MCF 10A (cell line): ENCODE measurements around the gene ZNF587B. TPM values are rescaled to one million over a fixed set of nuclear protein-coding genes. Genes with fewer than 3 reads are reported as not detected.
"Not testable (repeated sequence)": the region's sequence is repeated elsewhere in the genome, so short reads cannot be mapped to it uniquely, and the experiment has no call there.

Source experiments
- BruUV-seq: library from RNA; stranded (reverse); fragments of 400-500 nt; replicated peaks from 2 replicates; lab custom pipeline; 2021; lab: Mats Ljungman, UMichigan
- CTCF ChIA-PET: fragments of 300-600 bp; sonication (Branson Sonifier 250); formaldehyde crosslinking; extraction: SDS; loops from one replicate; lab custom pipeline; 2021; ENCODE audit warnings: antibody characterized with exemption, inconsistent platforms; lab: Yijun Ruan, JAX
- POLR2A ChIA-PET: fragments of 300-600, 350-650 bp; sonication (Branson Sonifier 250); formaldehyde crosslinking; extraction: SDS; loops from one replicate; lab custom pipeline; 2020; ENCODE audit warnings: antibody characterized with exemption, inconsistent platforms; lab: Yijun Ruan, JAX
- DNase-seq: peaks from one replicate; pipeline ENCODE4 v3.0.0-alpha.2; 2018; ENCODE audit not compliant: unreplicated experiment
- H3K27ac Mint-ChIP-seq: one replicate; pipeline ENCODE4 v1.8.0; 2022; ENCODE audit warnings: mild to moderate bottlenecking, low read depth, mixed read lengths; ENCODE audit not compliant: unreplicated experiment
- H3K27me3 Mint-ChIP-seq: one replicate; pipeline ENCODE4 v1.8.0; 2022; ENCODE audit warnings: mixed read lengths; ENCODE audit not compliant: insufficient read depth, unreplicated experiment
- H3K36me3 Mint-ChIP-seq: one replicate; pipeline ENCODE4 v1.8.0; 2022; ENCODE audit warnings: mild to moderate bottlenecking, moderate library complexity, mixed read lengths; ENCODE audit not compliant: insufficient read depth, unreplicated experiment
- H3K4me1 Mint-ChIP-seq: one replicate; pipeline ENCODE4 v1.8.0; 2022; ENCODE audit warnings: mixed read lengths; ENCODE audit not compliant: insufficient read depth, unreplicated experiment
- H3K4me3 Mint-ChIP-seq: one replicate; pipeline ENCODE4 v1.8.0; 2022; ENCODE audit warnings: mild to moderate bottlenecking, moderate library complexity, mixed read lengths; ENCODE audit not compliant: unreplicated experiment
- H3K9me3 Mint-ChIP-seq: one replicate; pipeline ENCODE4 v1.8.0; 2022; ENCODE audit warnings: mixed read lengths; ENCODE audit not compliant: unreplicated experiment
- CTCF ChIP-seq: fragments of 200-600 bp; IDR thresholded peaks from one replicate; pipeline ENCODE4 v1.8.0; 2022; ENCODE audit warnings: antibody characterized with exemption, mild to moderate bottlenecking; ENCODE audit not compliant: unreplicated experiment
- intact Hi-C: fragments of 100-400 bp; cut with micrococcal nuclease; formaldehyde crosslinking; loops from 2 replicates; pipeline ENCODE4 v1.14.1; 2022
- total RNA-seq: library from RNA; stranded (reverse); gene quantifications from 2 replicates; pipeline ENCODE4 v1.2.3, GENCODE V29; 2022

Gene ZNF587B
- total RNA-seq, 1 experiment from 2014 or later, result 19.4 TPM

DNA sequence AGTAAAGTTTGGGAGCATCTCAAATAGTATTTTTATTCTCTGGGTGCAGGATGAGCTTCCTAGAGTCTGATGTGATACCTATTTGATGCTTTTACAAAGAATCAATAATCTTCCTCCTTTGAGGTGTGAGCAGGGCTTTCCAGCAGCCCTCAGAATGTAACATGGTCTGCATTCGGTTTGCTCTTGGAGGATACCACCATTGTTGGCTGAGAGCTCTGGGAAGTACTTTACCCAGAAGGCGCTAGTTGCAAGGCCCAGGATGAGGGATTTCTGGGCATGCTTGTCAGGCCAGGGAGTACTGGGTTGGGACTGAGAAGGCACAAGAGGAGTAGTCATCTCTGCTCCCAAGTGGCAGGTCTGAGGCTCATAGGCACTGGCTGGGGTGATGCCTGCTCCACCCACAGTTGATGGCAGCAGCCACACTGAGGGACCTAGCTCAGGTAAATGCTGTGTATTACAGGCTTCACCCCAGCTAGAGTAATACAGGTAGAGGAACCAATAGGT is 19.1 kb downstream of the ZNF587B start:
- Mint-ChIP-seq H3K4me3 (peak overlapping the region; percentile 86), H3K4me1 (peaks cover 19% of the 10 kb centered on the region), H3K36me3 (peaks cover 67% of the 10 kb centered on the region)
- CTCF ChIA-PET, result interaction anchor here (0.7 to 2.1 kb wide), 2 partner anchors 13 to 745 kb away, joined by 3 to 8 read pairs; no protein-coding TSS in a partner anchor
- H3K27me3 Mint-ChIP-seq, intact Hi-C loops, H3K27ac Mint-ChIP-seq, BruUV-seq, H3K9me3 Mint-ChIP-seq, DNase-seq: not testable (repeated sequence)
- POLR2A ChIA-PET, result interaction anchor here (0.7 to 1.0 kb wide), 4 partner anchors 30 to 103 kb away, joined by 3 to 5 read pairs (median 4); partner anchors contain the start of genes ZNF552 and ZNF776

GRCh38 chr19:57849666-57850473 is 19.8 kb downstream of the ZNF587B start, which contains the start of gene ZNF587:
ZNF587 (plus strand) TSS chr19:57849859; CDS start chr19:57850039, 180 bp downstream.
- peaks cover 19% of the 10 kb centered on the region for H3K4me1 Mint-ChIP-seq
- H3K36me3 Mint-ChIP-seq, result peaks cover 66% of the 10 kb centered on the region
- peak within 1 kb of the TSS; percentile 81 for H3K27ac Mint-ChIP-seq
- H3K27me3 Mint-ChIP-seq, intact Hi-C loops, H3K9me3 Mint-ChIP-seq: not testable (repeated sequence)
- POLR2A ChIA-PET, result interaction anchor here (0.6 to 1.9 kb wide), 10 partner anchors 12 to 518 kb away, joined by 3 to 8 read pairs (median 4); partner anchors contain the start of genes ZNF551, ZNF552 and ZNF776
- TSS peak; percentile 78 for BruUV-seq
- CTCF ChIA-PET, result interaction anchor here (0.6 to 2.1 kb wide), 3 partner anchors 13 to 49 kb away, joined by 3 to 8 read pairs (median 4); no protein-coding TSS in a partner anchor
- peak; percentile 87 for DNase-seq
- H3K4me3 Mint-ChIP-seq, result peak within 1 kb of the TSS; percentile 86

- intact Hi-C loops, result no loop called here
- POLR2A ChIA-PET, result interaction anchor here (0.6 to 1.9 kb wide), 7 partner anchors 11 to 550 kb away, joined by 3 to 8 read pairs (median 3); partner anchors contain the start of genes ZNF551 and ZNF552
- no peaks in the 10 kb centered on the region for H3K9me3 Mint-ChIP-seq
- no peak for TF ChIP-seq CTCF
- H3K4me1 Mint-ChIP-seq, result peaks cover 19% of the 10 kb centered on the region
- peak overlapping the region; percentile 81 for H3K27ac Mint-ChIP-seq
- peak overlapping the region; percentile 86 for H3K4me3 Mint-ChIP-seq
- no peaks in the 10 kb centered on the region for H3K27me3 Mint-ChIP-seq
- BruUV-seq, result no TSS peak
- H3K36me3 Mint-ChIP-seq, result peaks cover 68% of the 10 kb centered on the region
- CTCF ChIA-PET, result interaction anchor here (0.6 to 2.1 kb wide), 3 partner anchors 12 to 48 kb away, joined by 3 to 8 read pairs (median 4); no protein-coding TSS in a partner anchor
- peak; percentile 21 for DNase-seq
Measured at GRCh38 chr19:57850553-57851017, 20.5 kb downstream of the ZNF587B start.

DNA sequence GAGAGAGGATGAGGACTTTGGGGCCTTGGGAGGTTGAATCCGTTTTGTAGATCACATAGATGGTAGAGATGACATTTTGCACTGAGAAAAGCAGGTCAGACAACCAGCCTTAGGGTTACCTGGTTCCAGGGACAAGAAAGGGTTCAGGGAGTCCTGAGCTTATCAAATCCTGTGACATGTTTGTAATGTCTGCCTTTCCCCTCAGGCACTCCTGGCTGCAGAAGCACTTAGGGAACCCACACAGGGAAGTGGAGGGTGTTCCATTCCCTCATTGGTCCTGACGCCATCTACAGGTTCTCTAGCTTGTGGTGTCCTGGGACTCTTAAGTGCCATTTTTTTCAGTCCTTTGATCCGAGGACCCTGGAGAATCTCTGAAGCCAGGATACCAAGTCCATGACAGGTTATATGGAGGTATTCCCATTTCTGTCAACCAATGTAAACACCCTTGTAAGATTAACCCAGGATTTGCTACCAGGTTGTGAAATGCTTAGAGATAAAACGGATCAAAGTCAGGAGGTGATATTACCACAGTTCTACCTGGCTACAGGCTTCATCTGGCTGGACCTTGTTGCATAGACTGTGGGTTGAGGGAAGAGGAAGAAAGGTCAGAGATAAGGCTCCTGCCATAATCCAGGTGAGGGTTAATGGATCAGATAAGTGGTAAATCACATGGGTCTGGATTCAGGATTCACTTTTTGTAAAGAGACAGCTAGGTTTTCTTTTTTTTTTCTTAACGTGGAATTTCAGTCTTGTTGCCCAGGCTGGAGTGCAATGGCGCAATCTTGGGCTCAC is 21.9 kb downstream of the ZNF587B start:
- H3K4me3 Mint-ChIP-seq, BruUV-seq, H3K27ac Mint-ChIP-seq, intact Hi-C loops, H3K9me3 Mint-ChIP-seq, H3K27me3 Mint-ChIP-seq, DNase-seq: not testable (repeated sequence)
- ChIA-PET POLR2A (interaction anchor here (1.6 to 2.0 kb wide), 3 partner anchors 10 to 38 kb away, joined by 5 to 8 read pairs (median 6); partner anchors contain the start of gene ZNF552), CTCF (interaction anchor here (0.8 kb wide), 1 partner anchor 186 kb away, joined by 3 read pairs; no protein-coding TSS in a partner anchor)
- Mint-ChIP-seq H3K4me1 (peaks cover 19% of the 10 kb centered on the region), H3K36me3 (peaks cover 77% of the 10 kb centered on the region)

DNA sequence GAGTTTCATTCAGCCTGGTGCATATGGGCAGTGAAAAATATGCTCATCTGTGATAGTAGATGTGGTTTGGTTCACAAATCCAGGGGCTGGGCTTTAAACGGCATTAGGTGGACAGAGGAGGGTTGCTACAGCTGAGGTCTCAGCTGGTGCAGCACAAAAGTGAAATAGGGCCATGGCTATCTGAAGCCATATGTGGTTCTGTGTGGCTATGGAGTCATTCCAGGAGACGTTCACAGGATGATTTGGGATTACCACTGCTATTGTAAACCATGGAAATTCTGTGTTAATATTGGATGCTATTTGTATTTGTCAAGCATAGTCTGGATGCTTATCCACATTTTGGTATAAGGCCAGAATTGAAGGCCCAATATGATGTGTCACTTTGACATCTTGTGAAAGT is 24.0 kb downstream of the ZNF587B start:
- CTCF ChIA-PET, H3K9me3 Mint-ChIP-seq, H3K27me3 Mint-ChIP-seq, DNase-seq, intact Hi-C loops, H3K27ac Mint-ChIP-seq, BruUV-seq, POLR2A ChIA-PET, H3K4me3 Mint-ChIP-seq: not testable (repeated sequence)
- Mint-ChIP-seq H3K4me1 (peaks cover 19% of the 10 kb centered on the region), H3K36me3 (peaks cover 82% of the 10 kb centered on the region)

GRCh38 chr19:57862351-57862750 is 32.3 kb downstream of the ZNF587B start:
- H3K36me3 Mint-ChIP-seq, result peaks cover 93% of the 10 kb centered on the region
- BruUV-seq, DNase-seq, H3K4me3 Mint-ChIP-seq, H3K27ac Mint-ChIP-seq, H3K27me3 Mint-ChIP-seq, H3K9me3 Mint-ChIP-seq, H3K4me1 Mint-ChIP-seq, intact Hi-C loops: not testable (repeated sequence)
- CTCF ChIA-PET, result interaction anchor here (2.6 kb wide), 1 partner anchor 12 kb away, joined by 8 read pairs; the partner anchor contains the start of gene ZNF587
- POLR2A ChIA-PET, result interaction anchor here (1.2 to 2.7 kb wide), 2 partner anchors 9 to 11 kb away, joined by 3 to 8 read pairs; no protein-coding TSS in a partner anchor
